Stimulated activated CD4-positive, alpha-beta T cell treated with anti-CD3 and anti-CD28 coated beads, TNF-alpha, amount 100 ng/mL, for 1 hour (primary cell): ENCODE data around the gene MARCOL.
"Not testable (repeated sequence)": the region's sequence is repeated elsewhere in the genome, so short reads cannot be mapped to it uniquely, and the experiment has no call there.

ENCODE experiments used
- DNase-seq, 3 donors: peaks; one replicate each; pipeline ENCODE4 v3.0.0-alpha.2; 2020; ENCODE audit warnings: low read depth in 3 of 3, low spot score in 1 of 3

MARCOL gene

DNA sequence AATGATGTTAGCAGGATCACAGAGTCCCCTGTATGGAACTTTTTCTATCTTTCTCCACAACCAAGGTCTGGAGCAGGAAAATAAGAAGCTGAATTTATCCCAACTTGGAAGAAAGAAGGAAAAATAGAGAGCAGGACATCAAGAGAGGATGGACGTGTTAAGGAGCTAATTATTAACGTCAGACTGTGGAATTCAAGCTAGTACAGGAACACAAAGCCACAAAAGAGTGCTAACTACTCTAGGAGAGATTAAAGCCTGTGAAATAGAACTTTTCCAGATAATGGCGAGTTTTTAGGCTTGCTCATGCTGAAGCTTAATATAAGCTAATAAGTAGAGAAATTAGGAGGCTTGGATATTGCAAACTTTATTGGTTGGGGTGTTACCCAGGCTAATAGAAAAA lies 29.6 kb downstream of the MARCOL start:
- DNase-seq, result no peak

- no peak for DNase-seq
Measured at GRCh38 chr5:148268566-148268965, 30.2 kb downstream of the MARCOL start, which contains the start of gene SPINK13. Gene SPINK13 (plus strand): TSS chr5:148268794. CDS start chr5:148270073, 1,279 bp downstream.

DNA sequence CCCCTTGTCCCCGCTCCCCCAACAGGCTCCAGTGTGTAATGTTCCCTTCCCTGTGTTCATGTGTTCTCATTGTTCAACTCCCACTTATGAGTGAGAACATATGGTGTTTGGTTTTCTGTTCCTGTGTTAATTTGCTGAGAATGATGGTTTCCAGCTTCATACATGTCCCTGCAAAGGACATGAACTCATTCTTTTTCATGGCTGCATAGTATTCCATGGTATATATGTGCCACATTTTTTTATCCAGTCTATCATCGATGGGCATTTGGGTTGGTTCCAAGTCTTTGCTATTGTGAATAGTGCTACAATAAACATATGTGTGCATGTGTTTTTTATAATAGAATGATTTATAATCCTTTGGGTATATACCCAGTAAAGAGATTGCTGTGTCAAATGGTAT lies 36.8 kb downstream of the MARCOL start:
- not testable (repeated sequence) for DNase-seq

DNA sequence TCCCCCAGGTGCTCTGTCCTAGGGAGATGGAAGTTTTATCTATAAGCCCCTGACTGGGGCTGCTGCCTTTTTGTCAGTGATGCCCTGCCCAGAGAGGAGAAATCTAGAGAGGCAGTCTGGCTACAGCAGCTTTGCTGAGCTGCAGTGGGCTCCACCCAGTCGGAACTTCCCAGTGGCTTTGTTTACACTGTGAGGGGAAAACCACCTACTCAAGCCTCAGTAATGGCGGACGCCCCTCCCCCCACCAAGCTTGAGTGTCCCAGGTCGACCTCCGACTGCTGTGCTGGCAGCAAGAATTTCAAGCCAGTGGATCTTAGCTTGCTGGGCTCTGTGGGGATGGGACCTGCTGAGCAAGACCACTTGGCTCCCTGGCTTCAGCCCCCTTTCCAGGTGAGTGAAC lies 42.6 kb downstream of the MARCOL start:
- DNase-seq, result not testable (repeated sequence)

GRCh38 chr5:148281336-148281735 lies 43.0 kb downstream of the MARCOL start:
- DNase-seq, result not testable (repeated sequence)

- DNase-seq, result no peak
Measured at GRCh38 chr5:148290271-148291195, 52.2 kb downstream of the MARCOL start.
